ENCODE results near the gene ZNF626. TPM values are rescaled to one million over a fixed set of nuclear protein-coding genes. Genes with fewer than 3 reads are reported as not detected.

ZNF626 gene
- total RNA-seq, 4 donors from 2014 or later = 8.4 to 15.8 (median 13.4) TPM

GRCh38 chr19:20612711-20613316, 48.6 kb downstream of the ZNF626 start:
- TF ChIP-seq EP300 (IDR thresholded peaks at IDR 0.05) (no peak), POLR2A (IDR thresholded peaks at IDR 0.05; ENCODE audit: low read depth) (no peak), CTCF (IDR thresholded peaks at IDR 0.05) (no peak), POLR2AphosphoS5 (IDR thresholded peaks at IDR 0.05) (no peak)
- Histone ChIP-seq H3K36me3 (no peaks in the 10 kb centered on the region), H3K4me1 (peaks cover 0 to 33% (median 5%) of the 10 kb centered on the region in 4 donors), H3K9me3 (peaks cover 0 to 10% (median 0%) of the 10 kb centered on the region in 4 donors), H3K27me3 (no peaks in the 10 kb centered on the region), H3K27ac (replicated peaks in 1 of 4) (peak overlapping the region in 3 of 4 donors; percentile 39 to 69 (median 62)), H3K4me3 (peak overlapping the region; percentile 28 to 48 (median 38))
- 23% methylated on average over 5 of the region's 5 CpGs for WGBS
- no peak for DNase-seq (ENCODE audit: extremely low spot score)
- intact Hi-C loops (cut with DNase I) = loop anchor here (5.0 kb wide), 1 partner anchor 44 kb away; no protein-coding TSS in a partner anchor

- intact Hi-C loops (cut with DNase I) = loop anchor here (5.0 kb wide), 1 partner anchor 45 kb away; no protein-coding TSS in a partner anchor
- Histone ChIP-seq H3K27ac (replicated peaks in 1 of 4) (peak overlapping the region in 3 of 4 donors; percentile 39 to 69 (median 62)), H3K4me3 (peak overlapping the region in 3 of 4 donors; percentile 30 to 48 (median 45)), H3K9me3 (peaks cover 0 to 7% (median 0%) of the 10 kb centered on the region in 4 donors), H3K36me3 (no peaks in the 10 kb centered on the region), H3K27me3 (no peaks in the 10 kb centered on the region), H3K4me1 (peaks cover 0 to 33% (median 5%) of the 10 kb centered on the region in 4 donors)
- WGBS = 66% methylated on average over 4 of the region's 6 CpGs
- TF ChIP-seq POLR2A (IDR thresholded peaks at IDR 0.05; ENCODE audit: low read depth) (no peak), EP300 (IDR thresholded peaks at IDR 0.05) (no peak), POLR2AphosphoS5 (IDR thresholded peaks at IDR 0.05) (no peak), CTCF (IDR thresholded peaks at IDR 0.05) (no peak)
- peak; percentile 79 for DNase-seq (ENCODE audit: extremely low spot score)
Measured at GRCh38 chr19:20611866-20612265, 49.5 kb downstream of the ZNF626 start.

DNA sequence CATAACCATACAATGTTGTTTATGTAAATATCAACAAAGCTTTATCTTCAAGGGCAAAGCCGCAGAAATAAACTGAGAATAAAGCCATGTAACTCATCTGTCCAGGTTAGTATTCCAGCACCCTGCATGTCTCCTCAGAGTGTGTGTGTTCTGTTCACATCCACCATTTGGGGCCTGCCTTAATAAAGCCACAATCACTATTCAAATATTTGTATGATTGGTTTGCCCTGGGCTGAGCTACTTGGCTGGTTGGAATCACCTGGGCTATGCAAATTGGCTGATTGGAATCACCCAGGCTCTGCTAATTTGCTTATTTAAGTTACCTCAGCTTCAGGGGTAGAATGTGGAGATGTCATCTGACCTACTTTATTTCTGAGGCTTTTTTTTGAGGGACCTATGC, 53.4 kb downstream of the ZNF626 start:
- no peak overlapping the region for H3K4me3 ChIP-seq
- intact Hi-C loops (cut with DNase I) = no loop called here
- peak; percentile 17 for DNase-seq (ENCODE audit: extremely low spot score)
- no peak overlapping the region for H3K27ac ChIP-seq (replicated peaks in 1 of 4)
- H3K4me1 ChIP-seq = peaks cover 0 to 21% (median 5%) of the 10 kb centered on the region in 4 donors
- peaks cover 0 to 11% (median 0%) of the 10 kb centered on the region in 4 donors for H3K9me3 ChIP-seq
- H3K27me3 ChIP-seq = no peaks in the 10 kb centered on the region
- no peaks in the 10 kb centered on the region for H3K36me3 ChIP-seq
- no peak for TF ChIP-seq EP300 (IDR thresholded peaks at IDR 0.05)
- no peak for TF ChIP-seq CTCF (IDR thresholded peaks at IDR 0.05)
- no peak for TF ChIP-seq POLR2AphosphoS5 (IDR thresholded peaks at IDR 0.05)
- no peak for TF ChIP-seq POLR2A (IDR thresholded peaks at IDR 0.05; ENCODE audit: low read depth)
- 85% methylated on average over 1 of the region's 1 CpG for WGBS

Other genes starting within 250 kb of the ZNF626 start
- gene ZNF737, start 95.8 kb downstream of the ZNF626 start, total RNA-seq = 10 to 100 TPM in 2 of 4 donors, 1 to 10 TPM in 2; 8.0 to 11.0 (median 10.0) TPM
- gene ZNF66, start 114.7 kb upstream of the ZNF626 start, total RNA-seq = 1 to 10 TPM; 1.3 to 3.7 (median 2.1) TPM

All from esophagus muscularis mucosa (tissue), 4 donors.